Measurements from ENCODE around the gene HGFAC.

Gene HGFAC

DNA sequence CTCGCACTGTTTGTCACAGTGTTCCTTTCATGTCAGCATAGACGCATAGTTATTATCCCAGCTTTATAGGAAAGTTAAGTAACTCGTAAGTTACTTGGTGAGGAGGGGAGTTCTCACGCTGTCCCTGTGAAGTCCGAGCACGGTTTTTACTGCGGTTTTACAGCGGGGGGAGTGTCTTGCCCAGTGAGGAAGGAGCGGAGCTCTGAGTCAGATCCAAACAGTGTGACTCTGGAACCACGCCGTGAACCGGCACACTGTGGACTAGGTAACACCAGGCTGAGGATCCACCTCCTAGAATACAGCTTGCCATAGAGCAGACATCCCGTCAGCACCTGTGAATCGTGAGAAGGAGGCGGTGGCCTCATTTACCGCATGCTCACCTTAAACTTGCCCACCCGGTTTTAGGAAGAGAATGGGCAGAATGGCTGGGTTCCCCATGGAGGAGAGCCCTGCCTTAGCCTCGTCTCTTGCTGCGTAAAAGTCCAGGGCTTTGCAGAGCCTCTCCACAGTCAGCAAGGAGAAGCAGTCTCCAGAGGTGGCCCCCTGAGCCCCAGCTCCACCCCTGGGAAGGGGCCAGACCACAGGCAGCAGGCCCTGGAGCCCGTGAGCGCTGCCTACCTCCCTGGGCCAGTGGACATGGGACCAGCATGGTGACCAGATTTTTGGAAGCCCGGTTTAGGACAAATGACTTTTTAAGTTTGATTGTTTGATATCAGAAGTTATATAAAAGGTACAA is 40.2 kb upstream of the HGFAC start:
- H3K4me3 ChIP-seq (ENCODE audit: low read length) = no peak overlapping the region
- no peak for TF ChIP-seq CTCF (IDR thresholded peaks at IDR 0.05; ENCODE audit: insufficient read depth, low read depth, low read length, missing control alignments)
- DNase-seq (ENCODE audit: low read depth) = no peak

GRCh38 chr4:3402491-3403347 is 39.0 kb upstream of the HGFAC start:
- no peak for TF ChIP-seq CTCF (IDR thresholded peaks at IDR 0.05; ENCODE audit: insufficient read depth, low read depth, low read length, missing control alignments)
- DNase-seq (ENCODE audit: low read depth) = no peak
- H3K4me3 ChIP-seq (ENCODE audit: low read length) = no peak overlapping the region

- no peak for TF ChIP-seq CTCF (IDR thresholded peaks at IDR 0.05; ENCODE audit: insufficient read depth, low read depth, low read length, missing control alignments)
- no peak for DNase-seq (ENCODE audit: low read depth)
- no peak overlapping the region for H3K4me3 ChIP-seq (ENCODE audit: low read length)
Measured at GRCh38 chr4:3403348-3403906, 38.3 kb upstream of the HGFAC start.

DNA sequence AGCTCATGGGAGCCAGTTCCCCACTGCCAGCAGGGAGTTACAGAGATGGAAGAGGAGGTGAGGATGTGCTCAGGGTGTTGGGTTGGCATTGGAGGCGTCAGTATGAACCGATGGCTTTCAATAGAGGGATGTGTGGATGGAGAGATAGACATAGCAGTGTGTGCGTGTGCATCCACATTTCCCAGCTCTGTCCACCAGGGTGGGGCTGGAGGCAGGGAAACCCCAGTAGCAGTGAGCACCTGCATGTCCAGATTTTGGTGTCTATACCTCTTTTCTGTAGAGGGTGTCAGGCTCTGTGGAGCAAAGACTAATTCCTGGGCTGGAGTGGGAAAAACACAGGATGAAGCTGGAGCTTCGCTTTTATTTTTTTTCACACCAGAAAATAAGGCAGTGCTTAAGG is 37.2 kb upstream of the HGFAC start:
- no peak for DNase-seq (ENCODE audit: low read depth)
- H3K4me3 ChIP-seq (ENCODE audit: low read length) = no peak overlapping the region
- no peak for TF ChIP-seq CTCF (IDR thresholded peaks at IDR 0.05; ENCODE audit: insufficient read depth, low read depth, low read length, missing control alignments)

DNA sequence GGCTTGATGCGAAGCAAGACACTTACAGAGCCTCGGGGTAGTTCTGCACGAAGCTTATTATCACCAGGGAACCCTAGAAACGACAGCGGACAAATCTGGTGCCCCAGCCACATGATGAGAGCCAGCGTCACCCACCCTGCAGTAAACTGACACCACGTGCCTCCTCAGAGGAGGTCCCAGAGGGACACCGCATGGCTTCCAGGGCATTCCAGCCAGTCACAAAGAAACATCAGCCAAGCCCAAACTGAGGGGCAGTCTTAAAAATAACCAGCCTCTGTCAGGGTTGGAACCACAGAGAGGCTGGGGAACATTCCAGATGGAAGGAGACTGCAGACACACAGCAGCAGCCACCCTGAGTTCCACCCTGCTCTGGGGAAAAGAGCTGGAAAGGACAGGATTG is 36.6 kb upstream of the HGFAC start:
- no peak for DNase-seq (ENCODE audit: low read depth)
- TF ChIP-seq CTCF (IDR thresholded peaks at IDR 0.05; ENCODE audit: insufficient read depth, low read depth, low read length, missing control alignments) = no peak
- H3K4me3 ChIP-seq (ENCODE audit: low read length) = no peak overlapping the region

DNA sequence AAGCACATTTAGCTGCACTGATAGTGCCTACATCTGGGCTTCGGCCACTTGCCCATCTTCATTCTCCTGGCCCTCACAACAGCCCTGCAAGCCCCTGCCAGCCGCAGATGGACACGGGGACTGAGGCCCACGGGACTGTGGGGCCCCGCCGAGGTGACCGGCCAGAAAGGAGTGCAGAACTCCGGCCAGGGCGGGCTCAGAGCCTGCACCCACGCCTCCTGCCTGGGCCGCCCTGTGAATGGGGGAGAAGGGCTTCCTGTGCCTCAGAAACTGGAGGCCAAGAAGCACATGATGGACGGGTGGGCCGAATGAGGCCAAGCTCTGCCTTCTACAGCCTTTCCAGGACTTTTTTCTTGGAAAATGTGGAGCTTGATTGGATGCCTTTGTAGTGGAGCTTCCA is 35.7 kb upstream of the HGFAC start:
- DNase-seq (ENCODE audit: low read depth) = no peak
- no peak for TF ChIP-seq CTCF (IDR thresholded peaks at IDR 0.05; ENCODE audit: insufficient read depth, low read depth, low read length, missing control alignments)
- H3K4me3 ChIP-seq (ENCODE audit: low read length) = no peak overlapping the region

All from epithelial cell of esophagus (primary cell).